C4-2B (cell line): ENCODE measurements around the gene SOCS3.

ENCODE experiments used
- H3K27ac ChIP-seq: fragments of 450-650 bp; 2 replicates; pipeline ENCODE4 v1.5.1; 2017
- ZFX ChIP-seq: fragments of 450-650 bp; IDR thresholded peaks from 2 replicates; pipeline ENCODE4 v1.6.1; 2017
- TF ChIP-seq, protein P1 (sequence below): fragments of 450-650 bp; conservative IDR thresholded peaks from 2 replicates; pipeline ENCODE4 v1.5.1; 2017; ENCODE audit warnings: mild to moderate bottlenecking

Gene SOCS3

DNA sequence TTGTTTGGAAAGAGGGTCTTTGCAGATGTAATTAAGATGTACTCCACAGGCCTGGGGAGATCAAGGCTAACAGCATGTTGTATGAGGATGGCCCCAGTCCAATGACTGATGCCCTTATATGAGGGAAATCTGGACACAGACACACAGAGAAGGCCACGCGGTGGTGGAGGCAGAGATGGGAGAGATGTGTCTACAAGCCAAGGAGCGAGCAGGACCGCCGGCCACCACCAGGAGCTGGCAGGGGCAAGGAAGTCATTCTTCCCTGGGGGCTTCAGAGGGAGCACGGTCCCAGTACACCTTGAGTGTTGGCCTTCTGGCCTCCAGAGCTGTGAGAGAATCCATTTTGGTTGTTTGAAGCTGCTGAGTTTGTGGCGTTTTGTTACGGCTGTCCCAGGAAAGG is 14.7 kb downstream of the SOCS3 start:
- TF ChIP-seq, protein P1, sequence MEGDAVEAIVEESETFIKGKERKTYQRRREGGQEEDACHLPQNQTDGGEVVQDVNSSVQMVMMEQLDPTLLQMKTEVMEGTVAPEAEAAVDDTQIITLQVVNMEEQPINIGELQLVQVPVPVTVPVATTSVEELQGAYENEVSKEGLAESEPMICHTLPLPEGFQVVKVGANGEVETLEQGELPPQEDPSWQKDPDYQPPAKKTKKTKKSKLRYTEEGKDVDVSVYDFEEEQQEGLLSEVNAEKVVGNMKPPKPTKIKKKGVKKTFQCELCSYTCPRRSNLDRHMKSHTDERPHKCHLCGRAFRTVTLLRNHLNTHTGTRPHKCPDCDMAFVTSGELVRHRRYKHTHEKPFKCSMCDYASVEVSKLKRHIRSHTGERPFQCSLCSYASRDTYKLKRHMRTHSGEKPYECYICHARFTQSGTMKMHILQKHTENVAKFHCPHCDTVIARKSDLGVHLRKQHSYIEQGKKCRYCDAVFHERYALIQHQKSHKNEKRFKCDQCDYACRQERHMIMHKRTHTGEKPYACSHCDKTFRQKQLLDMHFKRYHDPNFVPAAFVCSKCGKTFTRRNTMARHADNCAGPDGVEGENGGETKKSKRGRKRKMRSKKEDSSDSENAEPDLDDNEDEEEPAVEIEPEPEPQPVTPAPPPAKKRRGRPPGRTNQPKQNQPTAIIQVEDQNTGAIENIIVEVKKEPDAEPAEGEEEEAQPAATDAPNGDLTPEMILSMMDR, result no peak
- TF ChIP-seq ZFX, result no peak
- no peak overlapping the region for H3K27ac ChIP-seq

DNA sequence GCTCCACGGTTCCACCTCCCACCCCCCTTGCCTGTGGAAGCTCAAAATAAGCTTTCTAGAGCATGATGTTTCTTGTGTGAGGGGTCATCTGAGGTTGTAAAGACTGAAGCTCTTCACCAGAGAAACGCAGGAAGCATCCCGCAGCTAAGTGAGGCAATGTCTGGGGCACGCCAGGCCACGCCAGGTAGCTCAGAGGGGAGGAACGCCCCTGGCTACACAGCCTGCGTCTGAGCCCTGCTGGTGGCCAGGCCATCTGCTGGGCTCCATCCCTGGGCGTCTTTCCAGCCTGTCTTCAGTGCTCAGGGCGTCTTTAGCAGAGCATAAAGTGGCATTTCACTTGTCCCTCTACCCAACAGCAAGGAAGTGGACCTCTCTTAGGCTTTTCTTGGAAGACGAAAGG is 15.2 kb downstream of the SOCS3 start:
- TF ChIP-seq ZFX, result no peak
- TF ChIP-seq, protein P1, result no peak
- H3K27ac ChIP-seq, result no peak overlapping the region

DNA sequence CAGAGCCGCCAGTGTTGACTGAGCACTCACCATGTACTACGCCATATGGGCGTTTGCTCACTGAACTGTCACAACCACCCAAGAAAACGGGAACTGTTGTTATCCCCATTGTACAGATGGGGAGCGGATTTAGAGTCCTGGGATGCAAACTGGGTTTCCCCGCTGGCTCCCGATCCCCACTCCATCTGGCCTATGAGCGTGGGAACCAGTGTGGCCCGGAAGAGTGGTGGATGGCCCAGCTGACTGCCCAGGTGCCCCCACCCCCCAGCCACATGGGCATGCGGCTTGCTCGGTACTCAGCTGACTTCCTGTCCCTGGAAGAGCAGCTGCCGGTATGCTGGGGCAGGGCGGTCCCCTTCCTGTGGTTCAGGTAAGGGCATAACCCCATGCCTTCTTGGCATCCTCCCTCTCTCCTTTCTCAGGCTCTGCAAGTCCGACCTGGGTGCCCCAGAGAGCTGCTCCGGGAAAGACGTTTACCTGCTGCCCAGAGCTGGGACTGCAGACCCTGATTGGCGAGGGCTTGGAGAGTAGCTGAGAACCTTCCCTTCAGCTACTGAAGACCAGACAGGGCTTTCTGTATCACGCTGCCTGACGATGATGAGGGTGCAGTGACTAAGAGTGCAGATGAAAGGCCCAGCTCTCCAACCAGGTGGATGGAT is 16.2 kb downstream of the SOCS3 start:
- TF ChIP-seq, protein P1, result no peak
- TF ChIP-seq ZFX, result no peak
- H3K27ac ChIP-seq, result no peak overlapping the region

DNA sequence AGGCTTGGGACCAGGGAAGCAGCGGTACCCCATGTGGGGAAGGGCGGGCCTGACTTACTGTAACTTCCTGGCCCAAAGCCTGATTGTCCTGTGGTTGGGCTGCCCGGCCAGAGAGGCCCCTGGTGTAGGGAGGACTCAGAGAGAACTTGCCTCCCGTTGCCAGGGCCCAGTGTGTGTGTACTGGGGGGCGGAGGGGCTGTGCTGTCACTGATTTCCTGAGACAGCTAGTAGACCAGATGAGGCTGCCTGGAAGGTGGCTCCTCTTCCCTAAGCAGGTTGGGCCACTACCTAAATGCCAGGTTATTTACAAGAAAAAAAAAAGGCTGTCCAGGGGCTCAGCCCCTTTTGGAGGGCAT is 16.7 kb downstream of the SOCS3 start:
- no peak overlapping the region for H3K27ac ChIP-seq
- TF ChIP-seq, protein P1, result no peak
- no peak for TF ChIP-seq ZFX

DNA sequence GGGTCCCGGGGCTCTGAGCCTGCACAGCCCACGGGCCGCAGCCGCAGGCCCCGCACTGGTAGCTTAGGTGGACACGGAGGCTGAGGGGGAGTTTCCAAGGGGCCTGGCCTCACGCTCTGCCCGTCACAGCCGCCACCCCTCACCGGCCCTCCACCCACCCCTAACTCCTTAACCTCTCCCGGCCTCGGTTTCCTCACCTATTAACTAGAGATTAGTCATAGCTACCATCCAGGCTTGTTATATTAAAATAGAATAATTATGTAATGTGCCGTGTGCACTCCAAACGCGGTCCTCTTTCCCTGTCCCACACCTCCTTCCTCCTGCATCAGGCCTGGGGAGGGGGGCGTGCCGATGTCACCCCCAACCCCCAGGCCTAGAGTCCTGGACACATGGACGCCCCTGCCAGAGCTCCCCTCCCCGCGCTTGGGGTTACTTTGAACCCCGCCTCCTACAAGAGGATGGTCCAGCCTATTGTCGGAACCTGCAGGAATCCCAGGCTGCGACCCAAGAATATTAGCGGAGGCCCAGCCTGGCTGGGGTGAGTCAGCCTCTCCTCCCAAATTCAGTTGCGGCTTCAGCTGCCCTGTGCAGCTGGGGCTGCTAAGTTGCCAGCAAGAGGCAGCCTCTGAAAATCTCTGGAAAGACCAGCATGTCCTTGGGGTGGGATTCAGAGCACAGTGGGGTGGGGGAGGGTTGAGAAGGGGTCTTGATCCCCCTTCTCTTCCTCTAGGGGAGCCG is 17.3 kb downstream of the SOCS3 start:
- TF ChIP-seq ZFX, result no peak
- TF ChIP-seq, protein P1, result no peak
- H3K27ac ChIP-seq, result no peak overlapping the region

GRCh38 chr17:78341559-78342448 is 18.1 kb downstream of the SOCS3 start:
- TF ChIP-seq ZFX, result no peak
- TF ChIP-seq, protein P1, result no peak
- no peak overlapping the region for H3K27ac ChIP-seq
